NOMO-1 (cell line): Measurements from ENCODE around the gene SLC9A7.

Source experiments
- DNase-seq, 2 experiments: peaks; one replicate each; lab custom pipeline; 2025; ENCODE audit not compliant: unreplicated experiment in 2 of 2; lab: John Stamatoyannopoulos, UW

SLC9A7 gene

DNA sequence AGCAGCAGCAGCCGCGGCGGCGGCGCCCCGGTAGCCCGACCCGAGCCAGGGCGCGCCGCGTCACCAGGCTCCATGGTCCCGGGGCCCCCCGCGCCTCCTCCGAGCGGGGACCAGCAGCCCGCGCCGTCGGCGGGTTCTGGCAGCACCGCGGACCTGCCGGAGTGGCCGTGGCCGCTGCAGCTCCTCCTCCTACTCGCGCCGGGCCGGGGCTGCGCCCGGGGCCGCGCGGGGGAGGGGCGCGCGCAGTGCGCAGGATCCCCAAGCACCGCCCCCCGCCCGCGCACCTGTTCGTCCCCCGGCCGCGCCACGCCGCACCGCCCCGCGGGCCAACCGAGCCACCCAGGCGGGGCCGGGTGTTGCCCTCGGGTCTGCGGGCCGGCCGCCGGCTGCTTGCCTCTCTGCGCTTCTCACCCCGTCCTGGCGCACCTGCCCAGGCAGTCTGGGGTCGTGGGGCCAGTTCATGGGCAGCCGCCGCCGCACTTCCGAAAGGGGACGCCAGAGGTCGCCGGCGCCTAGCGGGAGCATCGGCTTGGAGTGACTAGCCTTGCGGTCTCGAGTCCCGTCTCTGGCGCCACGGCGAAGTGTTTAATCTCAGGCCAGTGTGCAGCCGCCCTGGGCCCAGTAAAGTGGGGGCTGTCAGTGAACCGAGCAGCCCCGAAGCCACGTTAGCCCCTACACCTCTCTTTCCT, at the start of gene SLC9A7:
TSS of gene SLC9A7 (minus strand) at position 163 of the 689 bp plus-strand sequence. CDS start at position 74, 89 bp downstream.
- peak; percentile 51 to 67 for DNase-seq

DNA sequence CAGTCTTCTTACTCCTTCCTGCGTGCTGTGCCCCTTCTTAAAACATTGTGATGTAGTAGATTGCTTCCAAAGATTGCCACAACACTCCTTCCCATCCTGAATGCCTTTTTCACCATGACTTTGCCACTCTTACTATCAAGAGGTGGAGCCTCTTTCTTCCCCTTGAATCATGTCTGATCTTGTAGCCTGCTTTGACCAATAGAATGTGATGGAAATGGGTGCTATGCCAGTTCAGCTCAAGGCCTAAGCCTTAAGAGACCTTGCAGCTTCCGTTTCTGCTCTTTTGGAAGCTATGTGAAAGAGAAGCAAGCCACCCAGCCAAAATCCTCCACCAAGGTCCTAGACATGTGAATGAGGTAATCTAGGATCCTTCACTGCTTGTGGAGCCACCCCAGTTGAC, 46.4 kb upstream of the SLC9A7 start:
- DNase-seq: no peak

DNA sequence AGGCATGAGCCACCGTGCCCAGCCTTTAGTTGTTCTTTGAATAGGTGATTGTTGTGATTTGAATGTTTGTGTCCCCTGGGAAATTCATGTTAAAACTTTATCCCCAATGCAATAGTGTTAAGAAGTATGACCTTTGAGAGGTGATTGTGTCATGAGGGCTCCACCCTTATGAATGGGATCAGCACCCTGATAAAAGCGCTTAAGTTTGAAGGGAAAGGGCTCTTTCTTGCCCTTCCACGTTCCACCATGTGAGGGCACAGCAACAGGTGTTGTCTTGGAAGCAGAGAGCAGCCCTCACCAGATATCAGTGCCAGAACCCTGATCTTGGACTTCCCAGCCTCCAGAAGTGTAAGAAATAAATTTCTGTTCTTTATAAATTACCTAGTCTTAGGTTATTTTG, 44.2 kb upstream of the SLC9A7 start:
- DNase-seq: no peak

DNA sequence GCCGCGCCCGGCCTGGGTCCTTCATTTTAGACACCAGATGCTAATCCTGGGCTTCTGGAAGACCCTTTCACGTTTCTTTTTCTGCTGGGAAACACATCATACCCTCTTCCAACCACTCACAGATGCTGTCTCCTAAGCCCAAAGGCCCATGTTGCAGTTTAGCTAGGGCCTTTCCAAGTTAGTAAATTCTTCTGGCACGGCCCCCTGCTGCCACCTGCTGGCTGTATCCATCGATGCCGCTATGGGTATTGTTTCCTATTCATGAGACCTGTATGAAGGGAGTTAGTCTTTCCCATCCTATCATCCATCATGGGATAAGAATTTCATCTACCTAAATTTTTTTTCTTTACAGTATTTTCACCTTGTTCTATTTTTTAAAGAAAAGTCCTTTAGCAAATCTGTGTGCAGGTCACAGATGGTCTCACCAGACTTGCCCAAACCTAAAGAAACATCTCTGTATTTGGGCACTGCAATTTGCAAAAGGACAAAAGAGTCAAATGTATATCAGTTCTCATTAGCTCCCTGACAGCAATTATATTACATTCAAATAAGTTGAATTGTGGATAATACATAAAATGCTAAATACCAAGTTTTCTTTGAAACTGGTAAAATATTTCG, 37.8 kb upstream of the SLC9A7 start:
- DNase-seq: peak; percentile 59 to 80

DNA sequence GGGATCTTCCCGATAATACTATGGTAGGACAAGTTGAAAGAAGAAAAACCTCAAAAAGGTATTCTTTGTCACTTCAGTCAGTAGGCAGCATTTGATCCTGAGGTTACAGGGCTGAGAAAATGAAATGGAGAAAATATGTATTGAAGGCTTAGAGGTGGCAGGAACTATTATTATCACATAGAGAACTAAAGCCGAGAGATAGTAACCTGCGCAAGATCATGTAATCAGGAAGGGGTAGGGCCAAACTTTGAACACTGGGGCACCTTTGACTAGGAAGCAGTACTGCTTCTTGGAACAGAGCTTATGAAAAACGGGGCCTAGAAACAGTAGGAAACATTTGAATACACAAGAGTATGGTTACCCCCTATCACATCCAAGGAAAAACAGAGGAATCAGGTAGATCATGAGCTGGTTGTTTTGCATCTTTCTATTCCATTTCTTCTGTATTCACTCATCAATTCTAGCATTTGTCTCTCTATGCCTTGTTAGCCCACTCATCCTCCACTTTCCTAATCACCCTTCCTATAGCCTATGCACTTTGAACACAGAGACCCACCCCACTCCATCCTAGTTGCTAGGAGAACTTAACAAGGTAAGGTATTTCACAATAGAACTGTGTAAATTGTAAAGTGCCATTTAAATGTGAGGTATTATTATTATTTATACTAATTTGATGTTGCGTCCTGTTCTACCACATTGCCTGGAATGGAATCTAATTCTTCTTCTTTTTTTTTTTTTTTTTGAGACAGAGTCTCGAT, 34.6 kb upstream of the SLC9A7 start:
- peak; percentile 20 to 37 for DNase-seq

DNA sequence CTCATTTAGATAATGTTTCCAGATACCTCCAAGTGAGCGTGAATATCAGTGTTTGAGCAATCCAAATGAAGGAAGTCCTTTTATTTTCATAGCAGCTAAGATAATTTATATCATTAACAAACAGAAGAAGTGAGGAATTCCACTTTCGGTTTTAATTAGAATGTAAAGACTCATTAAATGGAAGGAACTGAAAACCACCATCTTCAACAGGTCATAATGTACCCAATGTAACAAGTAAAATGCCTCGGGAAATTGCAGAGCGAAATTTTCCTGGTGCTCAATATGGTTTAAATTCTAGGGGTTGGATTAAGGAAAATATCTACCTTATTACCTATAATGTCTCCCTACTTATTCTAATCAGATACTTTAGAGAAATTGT, 33.9 kb upstream of the SLC9A7 start:
- peak in 1 of 2 experiments; percentile 87 for DNase-seq

DNA sequence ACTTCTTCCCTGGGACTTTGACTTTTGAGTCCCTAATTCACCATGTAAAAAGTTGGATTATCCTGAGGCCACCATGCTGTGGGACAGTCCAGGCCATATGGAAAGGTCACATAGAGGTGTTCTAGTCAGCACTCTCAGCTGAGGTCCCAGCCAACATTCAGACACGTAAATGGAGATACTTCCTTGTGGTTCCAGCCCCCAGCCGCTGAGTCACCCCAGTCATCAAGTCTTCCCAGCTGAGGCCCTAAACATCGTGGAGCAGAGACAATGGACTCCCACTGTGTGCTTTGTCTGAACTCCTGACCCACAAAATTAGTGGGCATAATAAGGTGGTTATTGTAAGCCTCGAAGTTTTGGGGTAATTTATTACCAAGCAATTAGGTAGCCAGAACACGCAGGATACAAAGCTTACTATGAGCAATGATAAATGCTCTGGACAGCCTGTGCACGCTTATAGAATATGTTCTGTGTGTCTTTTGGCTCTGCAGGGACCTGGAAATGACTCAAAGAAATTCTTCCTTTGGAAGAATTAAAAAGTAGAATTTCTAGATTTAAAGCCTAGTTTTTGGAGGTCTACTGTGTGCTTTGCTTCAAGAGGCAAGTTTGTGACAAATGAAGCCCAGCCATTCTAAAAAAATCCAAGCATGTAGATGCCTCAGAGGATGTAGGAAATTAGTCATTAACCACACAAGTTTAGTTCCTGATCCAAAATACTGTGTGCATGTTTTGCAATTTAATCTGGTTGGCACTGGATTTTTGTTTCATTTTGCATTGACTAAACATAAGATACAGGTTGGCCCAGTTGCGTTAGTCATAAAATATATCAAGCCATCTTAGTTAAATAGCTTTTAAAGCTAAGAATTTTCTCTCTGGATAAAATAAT, 33.2 kb upstream of the SLC9A7 start:
- DNase-seq: peak; percentile 85 to 91

DNA sequence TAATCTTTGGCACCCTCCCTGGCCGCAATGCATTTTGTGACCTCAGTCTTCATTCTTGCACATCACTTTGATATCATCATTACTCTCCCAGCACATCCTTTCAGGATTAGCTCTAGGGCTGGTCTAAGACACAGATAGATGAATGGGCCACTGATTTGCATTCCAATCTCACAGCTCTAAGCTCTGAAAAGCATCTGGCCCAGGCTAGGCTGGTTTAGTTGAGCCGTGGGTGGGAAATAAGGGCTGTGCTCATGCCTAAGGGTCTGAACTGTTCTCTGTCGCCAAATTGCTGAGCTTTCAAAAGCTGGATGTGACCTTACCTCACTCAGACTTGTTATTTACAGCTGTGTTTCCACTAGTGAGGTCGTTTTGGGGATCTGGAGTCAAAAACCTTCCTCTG, 30.0 kb upstream of the SLC9A7 start:
- no peak for DNase-seq

DNA sequence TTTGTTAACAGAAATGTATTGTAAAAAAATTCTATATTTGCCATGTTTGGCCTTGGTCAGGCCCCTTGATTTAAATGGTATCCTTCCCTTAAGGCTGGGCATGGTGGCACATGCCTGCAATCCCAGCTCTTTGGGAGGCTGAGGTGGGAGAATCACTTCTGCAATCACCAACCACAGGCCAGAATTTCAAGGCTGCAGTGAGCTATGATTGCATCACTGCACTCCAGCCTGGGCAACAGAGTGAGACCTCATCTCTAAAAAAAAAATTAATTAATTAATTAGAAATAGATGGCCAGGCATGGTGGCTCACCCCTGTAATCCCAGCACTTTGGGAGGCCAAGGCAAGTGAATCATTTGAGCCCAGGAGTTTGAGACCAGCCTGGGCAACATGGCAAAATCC, 25.5 kb upstream of the SLC9A7 start:
- DNase-seq: peak in 1 of 2 experiments; percentile 4

DNA sequence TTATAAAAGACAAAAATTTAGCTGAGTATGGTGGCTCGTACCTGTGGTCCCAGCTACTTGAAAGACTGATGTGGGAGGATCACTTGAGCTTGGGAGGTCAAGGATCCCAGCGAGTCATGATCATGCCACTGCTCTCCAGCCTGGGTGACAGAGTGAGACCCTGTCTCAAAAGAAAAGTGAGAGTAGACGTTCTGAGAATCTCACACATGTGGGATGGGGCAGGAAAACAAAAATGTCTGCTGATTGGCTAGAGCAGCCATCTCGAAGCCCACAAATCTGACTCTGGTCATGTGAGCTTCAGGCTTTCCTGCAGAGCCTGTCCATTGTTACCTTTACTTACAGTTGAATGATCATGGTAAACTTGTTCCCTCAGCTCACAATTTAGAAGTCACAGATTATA, 23.1 kb upstream of the SLC9A7 start:
- DNase-seq: no peak

DNA sequence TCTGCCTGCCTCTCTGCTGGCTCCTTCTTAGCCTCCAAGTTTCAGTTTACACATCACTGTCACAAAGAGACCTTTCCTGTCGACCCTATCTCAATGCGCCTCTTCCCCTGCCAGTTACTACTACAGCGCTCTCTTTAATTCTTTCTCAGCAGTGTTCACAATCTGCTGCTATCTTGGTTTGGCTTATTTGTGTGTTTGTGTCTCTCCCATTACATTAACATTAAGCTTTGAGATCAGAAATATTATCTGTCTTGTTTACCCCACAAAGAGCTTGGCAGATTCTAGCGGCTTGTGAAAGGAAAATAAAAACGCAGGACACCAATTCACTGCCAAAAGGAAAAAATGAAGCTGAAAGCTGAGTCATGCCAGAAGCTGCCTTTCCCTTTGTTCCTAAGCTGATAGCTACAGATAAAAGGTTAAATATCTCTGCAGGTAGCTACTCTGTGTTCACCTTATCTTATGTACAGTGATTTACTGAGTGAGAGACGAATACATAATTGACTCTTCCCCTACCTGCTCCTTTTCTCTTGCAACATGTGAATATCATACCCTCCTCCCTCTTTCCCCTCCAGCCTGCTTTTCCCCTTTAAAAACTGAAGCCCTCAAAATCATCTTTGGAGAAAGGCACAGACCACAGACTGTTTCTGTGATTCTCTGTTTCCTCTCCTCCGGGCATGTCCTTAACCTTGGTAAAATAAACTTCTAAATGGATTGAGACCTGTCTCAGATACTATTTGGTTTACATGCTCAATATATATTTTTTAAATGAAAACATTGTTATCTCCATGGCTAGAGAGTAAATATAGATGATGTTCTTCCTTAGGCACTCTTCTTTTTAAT, 19.3 kb upstream of the SLC9A7 start:
- no peak for DNase-seq

DNA sequence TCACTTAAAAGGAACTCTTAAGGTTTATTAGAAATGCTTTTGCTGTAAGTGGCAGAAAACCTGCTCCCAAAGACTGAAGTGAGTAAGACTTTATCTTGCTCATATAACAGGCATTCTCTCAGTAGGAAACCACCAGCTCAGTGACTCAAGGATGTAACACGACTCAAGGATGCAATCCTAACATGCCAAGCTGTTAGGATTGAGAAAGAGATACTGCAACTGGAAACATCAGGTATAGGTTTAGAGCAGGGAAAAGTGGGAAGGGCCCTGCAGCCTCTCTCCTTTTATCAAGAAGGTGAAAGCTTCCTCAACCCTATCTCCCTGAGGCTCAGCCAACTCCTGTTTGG, 11.9 kb upstream of the SLC9A7 start:
- no peak for DNase-seq

DNA sequence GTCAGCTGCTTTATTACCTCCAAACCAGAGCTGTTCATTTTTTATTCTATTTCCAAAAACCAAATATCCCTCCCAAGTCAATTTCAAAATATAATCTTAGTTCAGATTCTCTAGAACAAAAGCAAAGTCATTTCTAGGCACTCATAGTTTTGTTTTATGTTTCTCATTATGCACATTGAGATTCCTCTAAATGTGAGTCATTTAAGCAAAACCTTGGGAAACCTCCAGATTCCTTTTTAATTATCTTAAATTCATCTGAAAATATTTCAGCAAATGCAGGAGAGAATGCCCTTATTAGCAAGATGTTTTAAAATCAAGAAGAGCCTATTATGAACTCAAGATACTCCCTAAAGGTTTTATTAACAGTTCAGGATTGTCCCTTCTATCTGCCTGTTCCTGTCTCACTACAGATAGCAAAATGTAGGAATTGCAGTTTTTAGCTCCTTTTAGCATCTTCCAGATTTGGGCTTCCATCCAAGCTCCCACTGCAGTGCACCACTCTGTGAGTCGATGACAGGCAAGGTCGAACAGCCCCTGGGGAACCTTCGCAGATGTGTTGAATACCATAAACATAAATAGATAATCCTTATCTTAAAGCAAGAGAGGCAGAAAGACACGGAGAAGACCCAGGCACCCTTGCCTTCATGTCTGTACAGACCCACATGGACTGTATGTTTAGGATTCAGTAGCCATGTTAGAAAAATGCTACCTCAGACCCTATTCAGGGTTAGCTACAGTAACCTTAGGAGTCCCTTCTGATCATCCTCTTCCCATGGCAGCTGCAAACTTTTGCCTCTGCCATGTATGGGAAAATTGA, 11.3 kb upstream of the SLC9A7 start:
- DNase-seq: no peak

DNA sequence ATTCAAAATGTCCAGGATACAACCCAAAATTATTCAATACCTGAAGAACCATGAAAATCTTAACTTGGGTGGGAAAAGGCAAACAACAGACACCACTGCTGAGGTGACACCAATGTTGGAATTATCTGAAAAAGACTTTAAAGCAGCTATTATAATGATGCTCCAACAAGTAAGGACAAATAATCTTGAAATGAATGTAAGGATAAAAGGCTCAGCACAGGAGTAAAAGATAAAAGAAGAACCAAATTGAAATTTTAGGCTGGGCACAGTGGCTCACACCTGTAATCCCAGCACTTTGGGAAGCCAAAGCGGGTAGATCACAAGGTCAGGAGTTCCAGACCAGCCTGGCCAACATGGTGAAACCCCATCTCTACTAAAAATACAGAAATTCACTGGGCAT, 4.0 kb upstream of the SLC9A7 start:
- no peak for DNase-seq

DNA sequence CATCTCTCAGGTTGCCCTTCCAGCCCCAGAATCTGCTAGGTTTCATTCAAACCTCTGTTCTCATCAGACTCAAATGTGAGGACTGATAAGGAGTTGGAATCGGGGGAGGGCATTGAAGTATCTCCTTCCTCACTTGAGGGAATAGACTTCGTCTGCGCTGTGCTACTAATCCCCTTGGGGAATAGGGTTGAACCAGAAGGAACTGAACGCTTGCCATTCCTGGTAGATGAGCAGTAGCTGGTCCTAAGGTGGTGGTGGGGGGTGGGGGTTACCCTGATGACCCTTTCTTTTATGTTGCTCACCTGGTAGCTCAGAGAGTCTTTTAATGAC, 692 bp upstream of the SLC9A7 start:
- no peak for DNase-seq

DNA sequence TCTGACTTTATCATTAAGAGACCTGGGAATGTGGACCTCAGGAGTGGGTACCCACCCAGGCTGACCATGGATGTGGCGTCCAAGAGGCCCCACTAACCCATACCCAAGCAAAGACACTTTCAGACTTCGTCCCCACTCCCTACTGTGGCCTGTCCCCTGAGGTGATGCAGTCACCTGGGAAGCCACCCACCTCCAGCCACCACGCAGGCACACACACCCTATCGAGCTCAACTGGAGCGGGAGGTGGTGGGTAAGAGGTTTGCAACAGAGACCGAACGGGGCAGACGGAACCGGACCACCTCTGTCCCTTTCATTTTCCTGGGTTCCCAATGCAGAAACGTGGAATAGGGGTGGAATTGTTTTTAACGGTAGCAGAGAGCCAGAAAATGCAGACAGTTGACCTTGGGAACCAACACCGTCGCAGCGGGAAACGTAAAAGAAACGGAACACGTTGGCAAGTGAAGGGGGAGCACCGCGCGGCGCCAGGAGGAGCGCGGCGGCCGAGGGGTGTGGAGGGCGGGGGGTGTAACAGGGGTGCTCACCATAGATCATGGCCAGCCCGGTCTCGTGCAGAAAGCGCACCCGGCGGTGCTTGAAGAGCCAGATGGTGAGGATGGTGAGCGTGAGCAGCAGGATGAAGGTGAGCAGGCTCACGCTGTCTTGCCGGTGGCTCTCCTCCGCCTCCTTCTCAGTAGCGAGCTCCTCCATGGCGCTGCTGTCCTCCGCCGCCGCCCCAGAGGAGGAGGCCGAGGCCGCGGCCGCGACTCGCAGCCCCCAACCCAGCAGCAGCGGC, 559 bp downstream of the SLC9A7 start:
- DNase-seq: no peak

DNA sequence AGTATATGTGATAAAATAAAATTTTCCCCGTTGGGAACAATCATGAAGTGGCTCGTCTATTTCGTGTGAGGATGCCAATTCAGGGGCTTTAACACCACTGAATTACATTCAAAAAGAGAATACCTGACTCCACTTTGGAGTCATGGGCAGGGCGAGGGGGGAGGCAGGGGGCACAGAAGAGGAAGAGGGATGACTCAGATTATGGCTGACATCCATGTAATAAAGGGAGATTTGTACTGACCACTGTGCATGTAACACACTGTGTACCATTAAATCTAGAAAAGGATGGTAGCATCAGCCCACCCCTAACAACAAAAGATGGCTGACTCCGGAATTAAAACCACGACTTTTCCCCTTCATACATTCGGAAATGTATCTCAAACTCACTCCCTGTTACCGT, 1.3 kb downstream of the SLC9A7 start:
- no peak for DNase-seq

DNA sequence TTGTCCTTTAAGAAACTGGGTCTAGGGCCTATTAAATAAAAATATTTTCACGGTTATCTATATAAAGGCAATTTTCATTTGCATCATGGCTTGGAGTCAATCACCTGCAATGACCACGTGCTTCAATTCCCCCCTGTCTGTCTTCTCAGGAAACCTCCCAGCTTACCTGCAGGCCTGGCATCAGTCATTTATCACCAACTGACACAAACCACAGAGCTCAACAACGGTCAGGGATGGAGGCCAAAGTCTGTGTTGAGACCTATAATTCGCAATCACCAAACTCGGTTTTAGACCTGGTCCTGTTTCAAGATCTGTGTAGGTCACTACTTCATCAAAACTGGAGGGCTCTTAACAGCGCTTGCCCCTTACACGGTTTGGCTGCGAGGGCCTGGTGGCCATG, 1.9 kb downstream of the SLC9A7 start:
- DNase-seq: no peak

DNA sequence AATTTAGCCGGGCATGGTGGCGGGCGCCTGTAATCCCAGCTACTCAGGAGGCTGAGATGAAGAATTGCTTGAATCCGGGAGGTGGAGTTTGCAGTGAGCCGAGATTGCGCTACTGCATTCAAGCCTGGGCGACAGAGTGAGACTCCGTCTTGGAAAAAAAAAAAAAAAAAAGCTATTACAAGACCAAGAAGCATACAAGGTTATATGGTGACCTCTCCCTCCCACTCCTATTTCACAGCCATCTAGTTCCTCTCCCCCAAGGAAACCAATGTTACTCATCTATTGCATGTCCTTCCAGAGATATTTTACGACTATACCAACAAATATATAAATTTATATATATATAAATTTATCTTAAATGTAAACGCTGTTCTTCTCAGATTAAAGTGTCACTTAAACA, 3.2 kb downstream of the SLC9A7 start:
- DNase-seq: no peak
